ENCODE results near the gene ZNF846.
A peak's percentile ranks its signal among the peaks of the same experiment; 100 is the strongest.
"Not testable (repeated sequence)": the region's sequence is repeated elsewhere in the genome, so short reads cannot be mapped to it uniquely, and the experiment has no call there.

ZNF846 gene

DNA sequence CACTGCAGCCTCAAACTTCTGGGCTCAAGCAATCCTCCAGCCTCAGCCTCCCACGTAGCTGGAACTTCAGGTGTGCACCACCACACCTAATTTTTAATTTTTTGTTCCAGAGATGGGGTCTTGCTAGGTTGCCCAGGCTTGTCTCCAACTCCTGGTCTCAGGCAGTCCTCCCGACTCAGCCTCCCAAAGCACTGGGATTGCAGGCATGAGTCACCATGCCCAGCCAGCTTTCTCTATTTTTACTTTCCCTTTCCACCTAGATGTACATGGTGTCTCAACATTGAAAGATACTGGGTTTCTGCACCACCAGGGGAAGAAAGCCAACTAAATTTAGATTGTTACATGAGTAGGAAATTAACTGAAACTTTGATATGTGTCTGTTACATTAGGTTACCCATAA lies 13.8 kb upstream of the ZNF846 start:
- no peak for DNase-seq

GRCh38 chr19:9757544-9758501 lies 10.7 kb downstream of the ZNF846 start:
- no peak for DNase-seq

GRCh38 chr19:9752701-9753443 lies 15.7 kb downstream of the ZNF846 start:
- DNase-seq = no peak

DNA sequence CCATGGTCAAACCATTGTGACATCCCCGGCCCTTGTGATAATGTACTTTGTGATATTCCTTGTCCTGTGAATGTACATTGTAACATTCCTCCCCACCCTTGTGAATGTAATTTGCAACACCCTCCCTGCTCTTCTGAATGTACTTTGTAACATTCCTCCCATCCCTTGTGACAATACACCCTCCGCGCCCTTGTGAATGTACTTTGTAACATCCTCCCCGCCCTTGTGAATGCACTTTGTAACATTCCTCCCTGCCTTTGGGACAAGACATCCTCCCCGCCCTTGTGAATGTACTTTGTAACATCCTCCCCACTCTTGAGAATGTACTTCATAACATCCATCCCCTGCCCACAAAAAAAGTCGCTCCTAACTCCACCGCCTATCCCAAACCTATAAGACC lies 17.1 kb downstream of the ZNF846 start:
- DNase-seq = no peak

- no peak for DNase-seq
Measured at GRCh38 chr19:9741476-9742171, 26.9 kb downstream of the ZNF846 start.

- DNase-seq = no peak
Measured at GRCh38 chr19:9735986-9736385, 32.6 kb downstream of the ZNF846 start.

DNA sequence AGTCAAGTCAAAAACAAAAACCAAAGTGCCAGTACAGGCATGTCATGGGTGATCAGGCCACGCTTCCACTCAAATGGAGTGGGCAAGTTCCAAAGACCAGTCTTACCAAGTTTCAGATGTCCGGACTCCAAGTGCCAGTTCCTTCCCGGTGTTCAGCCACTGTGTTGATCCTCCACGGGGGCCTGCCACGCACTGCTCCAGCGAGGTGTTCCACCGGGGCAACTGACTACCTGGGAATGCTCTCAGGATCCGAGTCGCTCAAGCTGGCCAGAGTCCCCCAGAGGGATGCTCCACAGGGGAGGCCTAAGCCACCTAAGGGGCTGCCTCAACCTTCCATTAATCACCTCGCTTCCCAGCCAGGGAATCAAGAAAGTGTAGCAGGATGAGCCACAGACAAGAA lies 38.5 kb downstream of the ZNF846 start:
- not testable (repeated sequence) for DNase-seq

DNA sequence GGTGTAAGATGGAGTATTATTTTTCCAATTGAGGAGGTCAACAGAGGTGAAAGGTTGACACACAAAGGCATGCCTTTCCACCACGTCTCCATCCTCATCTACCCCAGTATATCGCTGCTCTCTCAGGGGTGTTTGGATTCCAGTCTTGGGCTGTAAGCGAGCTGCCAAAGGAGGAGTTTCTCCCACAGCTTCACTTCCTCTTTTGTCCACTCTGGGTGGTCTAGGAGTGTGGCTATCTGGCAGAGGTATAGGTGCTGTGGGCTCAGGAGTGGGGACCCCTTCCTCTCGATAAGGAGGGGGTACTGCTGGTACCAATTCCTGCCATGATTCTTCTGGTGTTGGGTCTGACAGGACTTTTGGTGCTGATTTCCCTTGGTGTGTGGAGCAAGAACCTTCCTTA lies 39.4 kb downstream of the ZNF846 start:
- no peak for DNase-seq

DNA sequence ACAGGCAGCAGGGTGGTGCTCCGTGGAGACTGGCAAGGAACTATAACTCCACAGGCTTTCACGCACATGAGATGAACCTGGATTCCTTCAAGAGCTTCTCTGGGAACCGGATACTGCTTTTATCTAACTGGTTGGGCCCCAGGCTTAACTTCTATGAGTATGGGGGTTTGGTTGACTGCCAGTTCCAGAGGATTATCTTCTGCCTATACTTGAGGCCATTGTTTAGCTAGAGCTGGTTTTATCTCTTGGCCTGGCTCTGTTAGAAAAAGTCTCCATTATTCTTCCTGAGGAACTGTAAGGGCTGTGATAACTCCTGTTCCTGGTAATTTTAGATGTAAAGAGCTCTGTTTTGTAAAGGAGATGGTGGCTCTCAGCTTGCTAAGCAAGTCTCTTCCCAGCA lies 40.9 kb downstream of the ZNF846 start:
- no peak for DNase-seq

- not testable (repeated sequence) for DNase-seq
Measured at GRCh38 chr19:9725508-9726201, 42.9 kb downstream of the ZNF846 start.

GRCh38 chr19:9724157-9724556 lies 44.4 kb downstream of the ZNF846 start:
- no peak for DNase-seq

GRCh38 chr19:9721861-9722260 lies 46.7 kb downstream of the ZNF846 start:
- peak; percentile 3 for DNase-seq

GRCh38 chr19:9720541-9720940 lies 48.0 kb downstream of the ZNF846 start:
- no peak for DNase-seq

GRCh38 chr19:9711815-9712214 lies 56.7 kb downstream of the ZNF846 start:
- no peak for DNase-seq

GRCh38 chr19:9709305-9709704 lies 59.2 kb downstream of the ZNF846 start:
- DNase-seq = no peak

GRCh38 chr19:9705836-9706235 lies 62.7 kb downstream of the ZNF846 start:
- DNase-seq = no peak

- DNase-seq = no peak
Measured at GRCh38 chr19:9702186-9702585, 66.4 kb downstream of the ZNF846 start.
